ENCODE results near the gene LMOD1. TPM values are rescaled to one million over a fixed set of nuclear protein-coding genes. Genes with fewer than 3 reads are reported as not detected.

The LMOD1 gene
- polyA plus RNA-seq, 1 experiment = 41.1 TPM

DNA sequence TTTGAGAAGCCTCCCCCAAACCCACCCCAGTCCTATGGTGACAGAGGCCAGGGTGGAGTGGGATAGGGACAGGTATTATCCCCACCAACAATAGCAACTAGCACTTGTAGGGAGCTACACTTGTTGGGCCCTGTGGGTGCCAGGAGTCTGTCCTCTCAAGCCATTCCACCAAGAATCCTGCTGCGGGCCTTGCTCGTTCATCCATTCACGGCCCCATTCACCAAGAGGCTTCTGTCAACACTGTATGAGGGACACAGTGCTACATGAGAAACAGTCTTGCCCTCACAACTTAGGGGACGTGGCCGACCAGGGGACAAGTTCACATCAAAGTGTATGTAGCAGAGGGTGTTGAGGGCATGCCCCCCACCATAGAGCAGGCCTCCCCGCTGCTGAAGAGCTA is 38.7 kb downstream of the LMOD1 start:
- TF ChIP-seq CTCF (IDR thresholded peaks at IDR 0.05; ENCODE audit: low read depth, low read length) = no peak
- Histone ChIP-seq H3K9me3 (ENCODE audit: control insufficient read depth, insufficient read depth, low read length) (no peaks in the 10 kb centered on the region; the same call in 1 of the 2 replicates), H3K4me3 (ENCODE audit: low read depth, low read length) (no peak overlapping the region), H3K27ac (ENCODE audit: low read depth, low read length) (no peak overlapping the region), H3K27me3 (ENCODE audit: control insufficient read depth, insufficient read depth, low read length) (no peaks in the 10 kb centered on the region)
- DNase-seq (ENCODE audit: low read depth, low spot score) = no peak
- CTCF ChIA-PET = interaction anchor here (2.1 kb wide), 1 partner anchor 12 kb away, joined by 9 read pairs; no protein-coding TSS in a partner anchor
- POLR2A ChIA-PET = interaction anchor here (0.7 kb wide), 1 partner anchor 9 kb away, joined by 3 read pairs; no protein-coding TSS in a partner anchor

DNA sequence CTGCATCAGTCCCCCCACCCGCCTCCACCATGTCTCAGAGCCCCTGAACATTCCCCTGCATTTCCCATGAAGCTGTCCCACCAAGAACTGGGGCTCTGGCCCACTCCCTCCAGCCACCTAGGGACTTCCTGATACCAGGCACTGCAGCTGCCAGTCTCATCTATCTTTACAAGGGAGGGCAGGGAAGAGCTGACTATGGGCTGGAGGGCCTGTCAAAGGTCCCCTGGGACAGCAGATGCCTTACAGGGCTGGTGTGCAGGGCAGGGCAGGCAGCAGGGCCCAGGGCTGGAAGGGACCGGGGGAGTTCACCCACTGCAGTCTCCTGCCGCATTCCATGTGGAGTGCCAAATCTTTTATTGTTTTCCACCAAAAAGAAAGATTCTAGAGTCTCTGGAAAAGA is 40.0 kb downstream of the LMOD1 start:
- TF ChIP-seq CTCF (IDR thresholded peaks at IDR 0.05; ENCODE audit: low read depth, low read length) = no peak
- no peaks in the 10 kb centered on the region for H3K27me3 ChIP-seq (ENCODE audit: control insufficient read depth, insufficient read depth, low read length)
- CTCF ChIA-PET = interaction anchor here (1.6 to 2.1 kb wide), 2 partner anchors 10 to 39 kb away, joined by 4 to 9 read pairs; no protein-coding TSS in a partner anchor
- POLR2A ChIA-PET = interaction anchor here (1.1 to 1.6 kb wide), 2 partner anchors 11 to 38 kb away, joined by 3 to 5 read pairs; no protein-coding TSS in a partner anchor
- H3K9me3 ChIP-seq (ENCODE audit: control insufficient read depth, insufficient read depth, low read length) = no peaks in the 10 kb centered on the region; the same call in 1 of the 2 replicates
- H3K27ac ChIP-seq (ENCODE audit: low read depth, low read length) = peak overlapping the region; percentile 47
- H3K4me3 ChIP-seq (ENCODE audit: low read depth, low read length) = no peak overlapping the region
- no peak for DNase-seq (ENCODE audit: low read depth, low spot score)

DNA sequence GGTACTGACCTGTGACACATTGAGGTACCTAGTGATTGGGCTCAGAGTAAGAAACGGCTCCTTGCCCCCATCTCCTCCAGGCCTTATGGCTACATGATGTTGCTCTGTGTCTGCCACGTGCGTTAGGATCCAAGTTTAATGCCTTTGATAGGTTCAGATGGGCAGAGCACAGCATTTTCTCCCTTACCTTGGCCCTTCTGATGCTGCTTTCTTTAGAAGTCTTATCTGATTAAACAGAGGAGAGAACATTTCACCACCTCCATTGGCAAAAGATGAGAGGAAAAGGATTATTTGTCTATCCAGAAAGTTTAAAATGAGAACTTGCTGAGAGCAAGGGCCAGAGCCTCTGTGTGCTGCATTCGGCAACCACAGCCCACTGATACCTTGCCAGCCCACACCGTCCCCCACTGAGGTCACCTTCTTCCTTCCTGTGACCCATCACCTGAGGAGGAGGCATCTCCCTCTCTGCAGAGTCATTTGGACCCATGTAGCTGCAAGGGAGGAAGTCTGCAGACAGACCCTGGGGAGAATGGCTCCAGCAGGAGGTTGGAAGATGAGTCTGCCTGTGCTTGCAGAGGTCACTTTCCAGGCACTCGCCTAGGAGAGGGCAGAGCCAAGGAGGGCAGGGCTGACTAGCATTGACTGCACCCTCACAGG is 41.0 kb downstream of the LMOD1 start:
- no peak for TF ChIP-seq CTCF (IDR thresholded peaks at IDR 0.05; ENCODE audit: low read depth, low read length)
- H3K27ac ChIP-seq (ENCODE audit: low read depth, low read length) = peak overlapping the region; percentile 98

GRCh38 chr1:201904579-201904978 is 41.8 kb downstream of the LMOD1 start:
- peak overlapping the region; percentile 98 for H3K27ac ChIP-seq (ENCODE audit: low read depth, low read length)
- H3K9me3 ChIP-seq (ENCODE audit: control insufficient read depth, insufficient read depth, low read length) = no peaks in the 10 kb centered on the region; the same call in 1 of the 2 replicates
- TF ChIP-seq CTCF (IDR thresholded peaks at IDR 0.05; ENCODE audit: low read depth, low read length) = no peak
- ChIA-PET POLR2A (interaction anchor here (0.6 to 2.5 kb wide), 8 partner anchors 8 to 52 kb away, joined by 3 to 24 read pairs (median 4); partner anchors contain the start of gene LMOD1), CTCF (interaction anchor here (1.1 kb wide), 2 partner anchors 9 to 69 kb away, joined by 4 read pairs; no protein-coding TSS in a partner anchor)
- DNase-seq (ENCODE audit: low read depth, low spot score) = peak; percentile 91
- no peak overlapping the region for H3K4me3 ChIP-seq (ENCODE audit: low read depth, low read length)
- no peaks in the 10 kb centered on the region for H3K27me3 ChIP-seq (ENCODE audit: control insufficient read depth, insufficient read depth, low read length)

More for the DNA sequence above, 41.0 kb downstream of the LMOD1 start:
- H3K9me3 ChIP-seq (ENCODE audit: control insufficient read depth, insufficient read depth, low read length) = no peaks in the 10 kb centered on the region; the same call in 1 of the 2 replicates
- ChIA-PET POLR2A (interaction anchor here (1.0 to 2.5 kb wide), 8 partner anchors 8 to 52 kb away, joined by 3 to 24 read pairs (median 5); partner anchors contain the start of gene LMOD1), CTCF (interaction anchor here (1.1 to 2.1 kb wide), 3 partner anchors 9 to 40 kb away, joined by 4 to 9 read pairs (median 4); no protein-coding TSS in a partner anchor)
- DNase-seq (ENCODE audit: low read depth, low spot score) = no peak
- no peak overlapping the region for H3K4me3 ChIP-seq (ENCODE audit: low read depth, low read length)
- H3K27me3 ChIP-seq (ENCODE audit: control insufficient read depth, insufficient read depth, low read length) = no peaks in the 10 kb centered on the region

GRCh38 chr1:201903135-201903534 is 43.2 kb downstream of the LMOD1 start:
- TF ChIP-seq CTCF (IDR thresholded peaks at IDR 0.05; ENCODE audit: low read depth, low read length) = no peak

More at GRCh38 chr1:201903135-201903534, 43.2 kb downstream of the LMOD1 start:
- ChIA-PET POLR2A (interaction anchor here (0.6 to 2.5 kb wide), 4 partner anchors 14 to 86 kb away, joined by 3 to 22 read pairs (median 9); partner anchors contain the start of gene LMOD1), CTCF (interaction anchor here (0.8 to 1.6 kb wide), 3 partner anchors 8 to 65 kb away, joined by 3 to 5 read pairs (median 4); no protein-coding TSS in a partner anchor)
- Histone ChIP-seq H3K27me3 (ENCODE audit: control insufficient read depth, insufficient read depth, low read length) (no peaks in the 10 kb centered on the region), H3K9me3 (ENCODE audit: control insufficient read depth, insufficient read depth, low read length) (no peaks in the 10 kb centered on the region; the same call in 1 of the 2 replicates), H3K27ac (ENCODE audit: low read depth, low read length) (peak overlapping the region; percentile 98), H3K4me3 (ENCODE audit: low read depth, low read length) (no peak overlapping the region)
- no peak for DNase-seq (ENCODE audit: low read depth, low spot score)

Data from AG04450 (cell line).